ENCODE measurements around the gene TMC3. TPM values are rescaled to one million over a fixed set of nuclear protein-coding genes. Genes with fewer than 3 reads are reported as not detected.

TMC3 gene
- total and polyA plus RNA-seq, 4 donors = 0.02 to 0.13 TPM; not detected in 2

DNA sequence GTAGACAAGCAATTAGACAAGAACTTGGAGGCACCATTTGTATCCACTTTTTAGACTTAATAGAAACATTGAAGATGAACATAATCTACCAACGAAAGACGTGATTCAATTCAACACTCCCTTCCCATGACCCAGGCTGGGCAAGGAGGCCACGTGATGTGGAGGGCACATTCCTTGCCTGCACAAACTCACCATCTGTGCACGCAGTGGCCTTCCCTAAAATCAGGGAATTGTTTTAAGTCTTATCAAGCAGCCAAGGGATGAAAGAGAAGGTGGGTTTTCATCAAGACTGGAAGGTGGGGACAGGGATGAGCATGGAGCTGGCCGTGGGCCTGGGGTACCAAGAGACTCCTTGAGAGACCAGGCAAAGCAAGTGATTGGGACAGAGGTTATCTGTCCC lies 63.5 kb downstream of the TMC3 start:
- Histone ChIP-seq H3K4me1 (ENCODE audit: control insufficient read depth in 4 of 4, insufficient read depth in 4 of 4, low read length in 3 of 4) (no peaks in the 10 kb centered on the region), H3K4me3 (ENCODE audit: low read depth in 1 of 3, low read length in 3 of 3) (no peak overlapping the region), H3K36me3 (ENCODE audit: control insufficient read depth in 4 of 4, insufficient read depth in 3 of 4, low read depth in 1 of 4, low read length in 3 of 4) (peaks cover 10 to 65% (median 44%) of the 10 kb centered on the region in 4 donors), H3K27me3 (ENCODE audit: control insufficient read depth in 4 of 4, insufficient read depth in 4 of 4, low read length in 3 of 4) (no peaks in the 10 kb centered on the region), H3K27ac (ENCODE audit: low read depth in 1 of 2, low read length in 2 of 2) (no peak overlapping the region), H3K9me3 (ENCODE audit: control insufficient read depth in 4 of 4, low read length in 3 of 4) (no peaks in the 10 kb centered on the region), H3K9ac (ENCODE audit: low read depth in 1 of 2, low read length in 2 of 2) (no peak overlapping the region)
- TF ChIP-seq, protein P1, sequence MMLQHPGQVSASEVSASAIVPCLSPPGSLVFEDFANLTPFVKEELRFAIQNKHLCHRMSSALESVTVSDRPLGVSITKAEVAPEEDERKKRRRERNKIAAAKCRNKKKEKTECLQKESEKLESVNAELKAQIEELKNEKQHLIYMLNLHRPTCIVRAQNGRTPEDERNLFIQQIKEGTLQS (IDR thresholded peaks at IDR 0.05) = no peak
- TF ChIP-seq CTCF (IDR thresholded peaks at IDR 0.05; ENCODE audit: low read depth, low read length, missing input control) = no peak
- no peak for TF ChIP-seq YY1 (IDR thresholded peaks at IDR 0.05)
- TF ChIP-seq SP1 (IDR thresholded peaks at IDR 0.05) = no peak
- TF ChIP-seq GABPA (IDR thresholded peaks at IDR 0.05 in 1 of 2, conservative IDR thresholded peaks at IDR 0.05 in 1 of 2) = no peak
- no peak for TF ChIP-seq RAD21 (IDR thresholded peaks at IDR 0.05)
- TF ChIP-seq HNF4A (conservative IDR thresholded peaks at IDR 0.05) = no peak
- TF ChIP-seq, protein P2, sequence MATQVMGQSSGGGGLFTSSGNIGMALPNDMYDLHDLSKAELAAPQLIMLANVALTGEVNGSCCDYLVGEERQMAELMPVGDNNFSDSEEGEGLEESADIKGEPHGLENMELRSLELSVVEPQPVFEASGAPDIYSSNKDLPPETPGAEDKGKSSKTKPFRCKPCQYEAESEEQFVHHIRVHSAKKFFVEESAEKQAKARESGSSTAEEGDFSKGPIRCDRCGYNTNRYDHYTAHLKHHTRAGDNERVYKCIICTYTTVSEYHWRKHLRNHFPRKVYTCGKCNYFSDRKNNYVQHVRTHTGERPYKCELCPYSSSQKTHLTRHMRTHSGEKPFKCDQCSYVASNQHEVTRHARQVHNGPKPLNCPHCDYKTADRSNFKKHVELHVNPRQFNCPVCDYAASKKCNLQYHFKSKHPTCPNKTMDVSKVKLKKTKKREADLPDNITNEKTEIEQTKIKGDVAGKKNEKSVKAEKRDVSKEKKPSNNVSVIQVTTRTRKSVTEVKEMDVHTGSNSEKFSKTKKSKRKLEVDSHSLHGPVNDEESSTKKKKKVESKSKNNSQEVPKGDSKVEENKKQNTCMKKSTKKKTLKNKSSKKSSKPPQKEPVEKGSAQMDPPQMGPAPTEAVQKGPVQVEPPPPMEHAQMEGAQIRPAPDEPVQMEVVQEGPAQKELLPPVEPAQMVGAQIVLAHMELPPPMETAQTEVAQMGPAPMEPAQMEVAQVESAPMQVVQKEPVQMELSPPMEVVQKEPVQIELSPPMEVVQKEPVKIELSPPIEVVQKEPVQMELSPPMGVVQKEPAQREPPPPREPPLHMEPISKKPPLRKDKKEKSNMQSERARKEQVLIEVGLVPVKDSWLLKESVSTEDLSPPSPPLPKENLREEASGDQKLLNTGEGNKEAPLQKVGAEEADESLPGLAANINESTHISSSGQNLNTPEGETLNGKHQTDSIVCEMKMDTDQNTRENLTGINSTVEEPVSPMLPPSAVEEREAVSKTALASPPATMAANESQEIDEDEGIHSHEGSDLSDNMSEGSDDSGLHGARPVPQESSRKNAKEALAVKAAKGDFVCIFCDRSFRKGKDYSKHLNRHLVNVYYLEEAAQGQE (IDR thresholded peaks at IDR 0.05) = no peak
- TF ChIP-seq, protein P3, sequence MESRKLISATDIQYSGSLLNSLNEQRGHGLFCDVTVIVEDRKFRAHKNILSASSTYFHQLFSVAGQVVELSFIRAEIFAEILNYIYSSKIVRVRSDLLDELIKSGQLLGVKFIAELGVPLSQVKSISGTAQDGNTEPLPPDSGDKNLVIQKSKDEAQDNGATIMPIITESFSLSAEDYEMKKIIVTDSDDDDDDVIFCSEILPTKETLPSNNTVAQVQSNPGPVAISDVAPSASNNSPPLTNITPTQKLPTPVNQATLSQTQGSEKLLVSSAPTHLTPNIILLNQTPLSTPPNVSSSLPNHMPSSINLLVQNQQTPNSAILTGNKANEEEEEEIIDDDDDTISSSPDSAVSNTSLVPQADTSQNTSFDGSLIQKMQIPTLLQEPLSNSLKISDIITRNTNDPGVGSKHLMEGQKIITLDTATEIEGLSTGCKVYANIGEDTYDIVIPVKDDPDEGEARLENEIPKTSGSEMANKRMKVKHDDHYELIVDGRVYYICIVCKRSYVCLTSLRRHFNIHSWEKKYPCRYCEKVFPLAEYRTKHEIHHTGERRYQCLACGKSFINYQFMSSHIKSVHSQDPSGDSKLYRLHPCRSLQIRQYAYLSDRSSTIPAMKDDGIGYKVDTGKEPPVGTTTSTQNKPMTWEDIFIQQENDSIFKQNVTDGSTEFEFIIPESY (IDR thresholded peaks at IDR 0.05) = no peak
- TF ChIP-seq TAF1 (conservative IDR thresholded peaks at IDR 0.05) = no peak
- DNase-seq (ENCODE audit: low spot score) = no peak
- 95% methylated on average over 5 of the region's 5 CpGs for WGBS

GRCh38 chr15:81309647-81310450 lies 64.2 kb downstream of the TMC3 start:
- Histone ChIP-seq H3K9ac (ENCODE audit: low read depth in 1 of 2, low read length in 2 of 2) (no peak overlapping the region), H3K9me3 (ENCODE audit: control insufficient read depth in 4 of 4, low read length in 3 of 4) (no peaks in the 10 kb centered on the region), H3K4me3 (ENCODE audit: low read depth in 1 of 3, low read length in 3 of 3) (no peak overlapping the region), H3K27me3 (ENCODE audit: control insufficient read depth in 4 of 4, insufficient read depth in 4 of 4, low read length in 3 of 4) (no peaks in the 10 kb centered on the region), H3K27ac (ENCODE audit: low read depth in 1 of 2, low read length in 2 of 2) (no peak overlapping the region), H3K4me1 (ENCODE audit: control insufficient read depth in 4 of 4, insufficient read depth in 4 of 4, low read length in 3 of 4) (no peaks in the 10 kb centered on the region), H3K36me3 (ENCODE audit: control insufficient read depth in 4 of 4, insufficient read depth in 3 of 4, low read depth in 1 of 4, low read length in 3 of 4) (peaks cover 10 to 59% (median 42%) of the 10 kb centered on the region in 4 donors)
- WGBS = 85% methylated on average over 8 of the region's 8 CpGs
- DNase-seq (ENCODE audit: low spot score) = no peak
- TF ChIP-seq GABPA (IDR thresholded peaks at IDR 0.05 in 1 of 2, conservative IDR thresholded peaks at IDR 0.05 in 1 of 2) (no peak), HNF4G (IDR thresholded peaks at IDR 0.05) (no peak), SP1 (IDR thresholded peaks at IDR 0.05) (no peak)
- TF ChIP-seq, protein P3 (IDR thresholded peaks at IDR 0.05) = no peak
